Breast epithelium (tissue), 4 donors: ENCODE measurements around the gene CCDC187. TPM values are rescaled to one million over a fixed set of nuclear protein-coding genes. Genes with fewer than 3 reads are reported as not detected.
A peak's percentile ranks its signal among the peaks of the same experiment; 100 is the strongest.
"Not testable (repeated sequence)": the region's sequence is repeated elsewhere in the genome, so short reads cannot be mapped to it uniquely, and the experiment has no call there.

ENCODE experiments used
- DNase-seq, 2 donors: peaks; one replicate each; pipeline ENCODE4 v3.0.0-alpha.2; 2019; ENCODE audit warnings: low spot score in 2 of 2
- H3K27ac ChIP-seq, 2 donors: fragments of 200-600 bp; sonication (generic) in 1 of 2; one replicate each; pipeline ENCODE4 v1.5.1; 2016 to 2019; ENCODE audit warnings: mild to moderate bottlenecking in 1 of 2
- H3K27me3 ChIP-seq, 2 donors: fragments of 200-600 bp; sonication (generic) in 1 of 2; one replicate each; pipeline versions ENCODE4 v1.5.1 to v1.6.0; 2017 to 2019; ENCODE audit warnings: control low read depth in 1 of 2, mild to moderate bottlenecking in 1 of 2
- H3K36me3 ChIP-seq: fragments of 200-600 bp; one replicate; pipeline ENCODE4 v1.5.1; 2019
- H3K4me1 ChIP-seq, 2 donors: fragments of 200-600 bp; sonication (generic); one replicate each; pipeline ENCODE4 v1.5.1; 2016 to 2019; ENCODE audit warnings: control low read depth in 1 of 2
- H3K4me3 ChIP-seq, 3 donors: fragments of 200-600 bp; sonication (generic); 1 replicate in 2 of 3; 2 replicates in 1 of 3; pipeline ENCODE4 v1.5.1; 2016 to 2019; ENCODE audit warnings: mild to moderate bottlenecking in 3 of 3, moderate library complexity in 2 of 3
- H3K9me3 ChIP-seq, 2 donors: fragments of 200-600 bp; sonication (generic) in 1 of 2; one replicate each; pipeline ENCODE4 v1.5.1; 2016 to 2019; ENCODE audit warnings: control low read depth in 1 of 2
- CTCF ChIP-seq, 3 donors: fragments of 450-650 bp; IDR thresholded peaks; one replicate each; pipeline ENCODE4 v1.5.1; 2016 to 2017; ENCODE audit warnings: antibody characterized with exemption in 3 of 3, mild to moderate bottlenecking in 3 of 3, moderate library complexity in 3 of 3
- POLR2A ChIP-seq: fragments of 450-650 bp; IDR thresholded peaks from one replicate; pipeline ENCODE4 v1.6.1; 2016; ENCODE audit warnings: antibody characterized with exemption, mild to moderate bottlenecking, moderate library complexity
- POLR2AphosphoS5 ChIP-seq, 3 donors: sonication (generic); formaldehyde crosslinking; IDR thresholded peaks; one replicate each; pipeline ENCODE4 v1.6.1; 2017; ENCODE audit warnings: antibody characterized with exemption in 3 of 3
- intact Hi-C: fragments of 100-400 bp; cut with DNase I; formaldehyde crosslinking; loops from one replicate; pipeline ENCODE4 v1.15.1; 2023; ENCODE audit warnings: low total_unique reads
- total RNA-seq, 3 donors: library from RNA; depleted of rRNA; stranded (reverse); fragments of >200 nt; gene quantifications; one replicate each; pipeline ENCODE4 v1.1.0, GENCODE V29; 2016

The CCDC187 gene
- total RNA-seq, 3 donors from 2014 or later = not detected

DNA sequence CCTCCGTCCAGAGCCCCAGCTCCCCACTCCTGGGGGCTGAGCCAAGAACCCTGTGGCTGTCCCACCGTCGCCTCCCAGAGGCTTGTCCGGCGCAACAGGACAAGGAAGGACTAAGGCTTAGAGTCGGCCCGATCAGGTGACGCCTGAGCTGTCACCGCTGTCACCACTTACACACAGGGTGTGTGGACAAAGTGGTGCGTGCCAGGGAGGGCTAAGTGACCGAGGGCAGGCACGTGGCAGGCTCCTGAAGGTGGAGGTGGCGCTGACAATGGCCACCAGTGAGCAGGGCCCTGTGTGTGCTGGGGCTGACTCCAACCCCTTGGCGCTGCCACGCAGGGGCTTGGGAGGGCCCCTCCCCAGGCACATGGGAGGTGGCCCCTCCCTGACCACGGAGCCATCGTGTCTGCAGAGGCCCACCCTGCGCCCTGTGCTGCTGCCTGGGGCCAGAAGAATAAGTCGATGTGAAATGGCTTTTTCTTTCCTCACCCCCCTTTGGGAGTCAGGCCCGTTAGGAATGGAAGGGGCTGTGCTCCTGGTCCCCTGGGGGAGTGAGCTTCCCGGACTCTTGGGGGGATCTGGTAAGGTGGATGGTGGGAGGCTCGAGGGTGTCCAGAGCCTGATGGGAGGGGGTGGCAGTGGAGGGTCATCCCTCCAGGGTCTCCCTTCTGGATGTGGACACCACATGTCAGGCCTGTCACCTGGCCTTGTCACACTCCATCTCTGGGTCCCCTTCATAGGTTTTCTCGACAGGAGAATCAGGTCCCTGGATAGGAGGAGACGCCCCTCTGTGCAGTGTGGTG lies 20.8 kb upstream of the CCDC187 start:
- no peak for TF ChIP-seq POLR2A
- TF ChIP-seq POLR2AphosphoS5 (IDR thresholded peaks at IDR 0.05) = no peak
- no peak for TF ChIP-seq CTCF (IDR thresholded peaks at IDR 0.05)
- no peak for DNase-seq
- intact Hi-C loops = no loop called here
- no peaks in the 10 kb centered on the region for H3K27me3 ChIP-seq
- no peak overlapping the region for H3K4me3 ChIP-seq
- H3K36me3 ChIP-seq = no peaks in the 10 kb centered on the region
- H3K9me3 ChIP-seq = no peaks in the 10 kb centered on the region
- H3K27ac ChIP-seq = peak overlapping the region; percentile 52 to 66
- peaks cover 9 to 14% of the 10 kb centered on the region in 2 donors for H3K4me1 ChIP-seq

DNA sequence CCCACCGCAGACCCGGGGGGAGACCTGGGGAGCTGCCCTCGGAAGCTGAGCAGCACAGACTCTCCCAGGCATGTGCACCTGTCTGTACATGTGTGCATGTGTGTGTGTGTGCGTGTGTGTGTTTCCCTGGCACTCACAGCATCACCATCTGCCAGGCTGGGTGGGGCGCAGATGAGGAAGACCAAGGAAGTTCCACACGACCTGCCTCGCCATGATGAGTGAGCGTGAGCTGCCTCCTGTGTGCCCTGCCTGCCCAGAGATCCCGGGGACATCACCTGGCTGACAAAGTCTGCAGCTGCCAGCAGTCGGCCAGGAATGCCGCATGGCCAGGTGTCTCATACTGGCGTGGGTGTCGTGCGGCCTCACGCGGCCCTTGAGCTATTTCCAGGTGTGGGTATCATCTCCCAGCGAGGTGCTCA lies 19.5 kb upstream of the CCDC187 start:
- no peaks in the 10 kb centered on the region for H3K9me3 ChIP-seq
- H3K4me1 ChIP-seq = peaks cover 3 to 5% of the 10 kb centered on the region in 2 donors
- DNase-seq = peak in 1 of 2 donors; percentile 78
- TF ChIP-seq POLR2AphosphoS5 (IDR thresholded peaks at IDR 0.05) (peak in 2 of 3 donors; percentile 18 to 20), POLR2A (no peak)
- H3K27me3 ChIP-seq = no peaks in the 10 kb centered on the region
- intact Hi-C loops = no loop called here
- no peaks in the 10 kb centered on the region for H3K36me3 ChIP-seq
- no peak overlapping the region for H3K4me3 ChIP-seq
- peak overlapping the region in 1 of 2 donors; percentile 32 for H3K27ac ChIP-seq

DNA sequence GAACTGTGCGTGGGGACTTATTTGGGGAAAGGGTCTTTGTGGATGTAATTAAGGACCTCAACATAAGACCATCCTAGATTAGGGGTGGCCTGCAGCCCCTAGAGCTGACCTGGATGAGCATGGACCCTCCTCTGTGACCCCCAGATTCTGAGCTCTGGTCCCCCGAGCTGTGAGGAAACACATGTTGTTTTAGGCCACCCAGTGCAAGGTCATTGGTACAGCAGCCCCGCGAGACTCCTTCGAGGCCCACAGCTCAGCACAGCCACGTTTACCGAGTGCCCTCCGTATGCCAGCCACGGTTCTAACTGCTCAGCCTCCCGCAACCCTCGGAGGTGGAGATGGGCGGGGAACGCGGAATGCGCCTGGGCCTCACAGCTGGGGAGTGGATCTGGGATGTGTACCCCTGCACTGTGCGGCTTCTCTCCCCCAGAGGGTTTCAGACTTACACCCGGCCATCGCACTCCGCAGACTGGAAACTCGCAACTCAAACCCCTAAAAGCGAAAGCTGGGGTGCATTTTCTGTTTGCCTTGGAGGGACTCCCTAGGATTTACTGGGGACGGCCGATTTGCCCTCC lies 18.9 kb upstream of the CCDC187 start:
- H3K36me3 ChIP-seq = no peaks in the 10 kb centered on the region
- no peak for DNase-seq
- TF ChIP-seq POLR2A = no peak
- TF ChIP-seq CTCF (IDR thresholded peaks at IDR 0.05) = no peak
- TF ChIP-seq POLR2AphosphoS5 (IDR thresholded peaks at IDR 0.05) = no peak
- intact Hi-C loops = no loop called here
- peaks cover 0 to 3% of the 10 kb centered on the region in 2 donors for H3K4me1 ChIP-seq
- no peak overlapping the region for H3K27ac ChIP-seq
- no peak overlapping the region for H3K4me3 ChIP-seq
- no peaks in the 10 kb centered on the region for H3K27me3 ChIP-seq
- no peaks in the 10 kb centered on the region for H3K9me3 ChIP-seq

DNA sequence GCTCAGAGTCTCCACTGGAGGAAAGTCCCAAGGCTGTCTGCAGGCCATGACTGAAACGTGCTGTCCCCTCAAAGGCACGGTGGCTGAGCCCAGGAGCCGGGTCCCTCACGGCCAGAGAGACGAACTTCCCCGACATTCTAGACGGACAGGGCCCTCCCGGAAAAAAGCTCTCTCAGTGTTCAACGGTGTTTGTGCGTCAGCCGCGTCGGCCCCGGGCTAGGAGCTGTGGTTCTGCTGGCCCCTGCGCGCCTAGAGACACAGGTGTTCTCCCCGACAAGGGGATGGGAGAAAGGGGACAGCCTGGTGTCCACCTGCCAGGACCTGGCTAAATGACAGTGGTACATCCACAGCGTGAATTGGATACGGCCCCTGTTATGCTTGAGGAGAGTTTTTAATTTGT lies 17.7 kb upstream of the CCDC187 start:
- DNase-seq = no peak
- Histone ChIP-seq H3K9me3 (no peaks in the 10 kb centered on the region), H3K4me1 (peaks cover 0 to 3% of the 10 kb centered on the region in 2 donors), H3K27me3 (no peaks in the 10 kb centered on the region), H3K36me3 (no peaks in the 10 kb centered on the region), H3K4me3 (no peak overlapping the region), H3K27ac (no peak overlapping the region)
- TF ChIP-seq POLR2A = no peak
- TF ChIP-seq POLR2AphosphoS5 (IDR thresholded peaks at IDR 0.05) = no peak
- no peak for TF ChIP-seq CTCF (IDR thresholded peaks at IDR 0.05)
- intact Hi-C loops = no loop called here

GRCh38 chr9:136320972-136321371 lies 17.1 kb upstream of the CCDC187 start:
- H3K27me3 ChIP-seq, H3K4me3 ChIP-seq, H3K9me3 ChIP-seq, H3K36me3 ChIP-seq, H3K27ac ChIP-seq, H3K4me1 ChIP-seq, DNase-seq, intact Hi-C loops: not testable (repeated sequence)

DNA sequence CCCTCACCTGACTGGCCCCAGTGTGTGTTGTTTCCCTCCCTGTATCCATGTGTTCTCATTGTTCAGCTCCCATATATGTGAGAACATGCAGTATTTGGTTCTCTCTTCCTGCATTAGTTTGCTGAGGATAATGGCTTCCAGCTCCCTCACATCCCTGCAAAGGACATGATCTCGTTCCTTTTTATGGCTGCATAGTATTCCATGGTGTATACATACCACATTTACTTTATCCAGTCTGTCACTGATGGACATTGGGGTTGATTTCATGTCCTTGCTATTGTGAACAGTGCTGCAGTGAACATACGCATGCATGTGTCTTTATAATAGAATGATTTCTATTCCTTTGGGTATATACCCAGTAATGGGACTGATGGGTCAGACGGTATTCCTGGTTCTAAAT lies 16.1 kb upstream of the CCDC187 start:
- H3K9me3 ChIP-seq, H3K27me3 ChIP-seq, intact Hi-C loops, H3K4me1 ChIP-seq, H3K36me3 ChIP-seq, H3K27ac ChIP-seq, DNase-seq, H3K4me3 ChIP-seq: not testable (repeated sequence)

GRCh38 chr9:136319244-136319643 lies 15.3 kb upstream of the CCDC187 start:
- DNase-seq, H3K36me3 ChIP-seq, H3K9me3 ChIP-seq, H3K27me3 ChIP-seq, H3K27ac ChIP-seq, H3K4me1 ChIP-seq, intact Hi-C loops, H3K4me3 ChIP-seq: not testable (repeated sequence)
